Measurements from ENCODE around the gene SUSD5.

Gene SUSD5

DNA sequence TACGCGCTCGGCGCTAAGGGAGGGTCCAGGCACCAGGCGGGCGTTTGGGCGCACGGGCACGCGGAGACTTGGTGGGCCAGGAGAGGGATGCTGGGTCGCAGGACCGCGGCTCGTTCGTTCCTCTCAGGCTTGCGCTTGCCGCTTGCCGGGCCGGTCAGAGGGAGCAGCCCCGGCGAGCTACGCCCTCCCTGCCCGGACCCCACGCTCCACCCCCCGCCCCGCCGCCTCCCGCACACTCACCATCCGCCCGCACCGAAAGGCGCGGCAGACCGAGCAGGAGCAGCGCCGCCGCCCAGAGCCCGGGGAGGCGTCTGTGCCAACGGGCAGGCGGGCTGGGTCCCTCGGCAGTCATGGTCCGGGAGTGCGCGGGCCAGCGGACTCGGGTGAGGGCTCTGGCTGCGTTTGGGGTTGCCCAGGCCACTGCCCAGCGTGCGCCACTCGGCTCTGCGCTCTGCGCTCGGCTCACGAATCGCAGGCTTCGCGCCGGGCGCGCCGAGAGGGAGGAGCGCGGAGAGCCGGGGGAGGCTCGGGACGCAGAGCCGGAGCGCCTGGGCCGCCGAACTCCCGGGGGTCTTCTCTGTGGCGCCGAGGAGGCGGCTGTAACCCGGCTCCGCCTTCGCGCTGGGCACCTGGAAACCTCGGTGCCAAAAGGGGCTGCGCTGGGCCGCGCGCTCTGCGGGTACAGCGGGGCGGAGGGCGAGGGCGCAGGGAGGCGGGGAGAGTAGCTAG is at the start of gene SUSD5:
Gene SUSD5, minus strand, starts transcription at position 365 of the 729 bp plus-strand sequence. Its CDS starts 13 bp downstream, at position 352.
- TF ChIP-seq GATA2 (IDR thresholded peaks at IDR 0.05; ENCODE audit: low read depth, low read length) (no peak), GATA3 (IDR thresholded peaks at IDR 0.05; ENCODE audit: low read depth, low read length) (no peak)

DNA sequence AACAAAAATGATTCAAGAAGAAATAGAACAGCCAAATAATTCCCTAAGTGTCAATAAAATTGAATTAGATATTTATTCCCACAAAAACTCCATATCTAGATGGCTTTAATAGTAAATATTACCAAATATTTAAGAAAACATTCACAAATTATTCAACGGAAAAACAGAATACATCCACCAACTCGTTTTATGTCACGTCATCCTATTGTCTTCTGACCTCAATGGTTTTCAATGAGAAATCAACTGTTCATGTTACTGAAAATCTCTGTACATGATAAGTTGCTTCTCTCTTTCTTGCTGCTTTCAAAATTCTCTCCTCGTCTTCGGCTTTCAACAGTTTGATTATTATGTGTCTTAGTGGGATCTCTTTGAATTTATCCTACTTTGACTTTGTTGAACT is 41.5 kb upstream of the SUSD5 start:
- no peak for TF ChIP-seq GATA2 (IDR thresholded peaks at IDR 0.05; ENCODE audit: low read depth, low read length)
- TF ChIP-seq GATA3 (IDR thresholded peaks at IDR 0.05; ENCODE audit: low read depth, low read length), result no peak

- no peak for TF ChIP-seq GATA3 (IDR thresholded peaks at IDR 0.05; ENCODE audit: low read depth, low read length)
- TF ChIP-seq GATA2 (IDR thresholded peaks at IDR 0.05; ENCODE audit: low read depth, low read length), result no peak
Measured at GRCh38 chr3:33256249-33256648, 37.6 kb upstream of the SUSD5 start.

- TF ChIP-seq GATA2 (IDR thresholded peaks at IDR 0.05; ENCODE audit: low read depth, low read length) (no peak), GATA3 (IDR thresholded peaks at IDR 0.05; ENCODE audit: low read depth, low read length) (no peak)
Measured at GRCh38 chr3:33250712-33251111, 32.1 kb upstream of the SUSD5 start.

- TF ChIP-seq GATA3 (IDR thresholded peaks at IDR 0.05; ENCODE audit: low read depth, low read length) (no peak), GATA2 (IDR thresholded peaks at IDR 0.05; ENCODE audit: low read depth, low read length) (no peak)
Measured at GRCh38 chr3:33246786-33247185, 28.2 kb upstream of the SUSD5 start.

DNA sequence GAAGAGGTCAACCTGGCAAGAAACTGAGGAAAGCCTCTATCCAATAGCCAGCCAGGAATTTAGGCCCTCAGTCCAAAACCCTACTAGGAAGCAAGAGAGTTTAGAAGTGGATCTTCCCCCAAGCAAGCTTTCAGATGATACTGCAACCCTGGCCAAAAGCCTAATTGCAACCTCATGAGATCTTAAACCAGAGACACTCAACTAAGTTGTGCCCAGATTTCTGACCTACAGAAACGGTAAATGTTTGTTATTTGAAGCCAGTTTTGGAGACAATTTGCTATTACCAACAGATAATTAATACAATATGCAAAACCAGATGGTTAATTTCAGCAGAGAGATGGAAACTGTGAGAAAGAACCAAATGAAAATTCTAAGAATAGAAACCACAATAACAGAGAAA is 21.7 kb upstream of the SUSD5 start:
- TF ChIP-seq GATA3 (IDR thresholded peaks at IDR 0.05; ENCODE audit: low read depth, low read length), result no peak
- TF ChIP-seq GATA2 (IDR thresholded peaks at IDR 0.05; ENCODE audit: low read depth, low read length), result no peak

DNA sequence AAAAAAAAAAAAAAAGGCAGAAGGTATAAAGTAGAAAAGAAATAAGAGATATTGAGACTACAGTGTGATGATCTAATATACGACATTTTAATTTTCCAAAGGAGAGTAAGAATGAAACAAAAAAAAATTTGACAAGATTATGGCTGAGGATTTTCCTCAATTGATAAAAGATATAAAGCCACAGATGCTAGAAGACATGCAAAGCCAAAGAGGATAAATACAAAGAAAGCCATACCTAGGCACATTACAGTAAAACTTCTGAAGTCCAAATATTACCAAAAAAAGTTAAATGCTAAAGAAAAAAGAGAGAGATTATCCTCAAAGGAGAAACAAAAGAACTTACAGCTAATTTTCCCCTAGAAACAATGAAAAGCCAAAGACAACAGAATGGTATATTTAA is 20.3 kb upstream of the SUSD5 start:
- TF ChIP-seq GATA2 (IDR thresholded peaks at IDR 0.05; ENCODE audit: low read depth, low read length) (no peak), GATA3 (IDR thresholded peaks at IDR 0.05; ENCODE audit: low read depth, low read length) (no peak)

DNA sequence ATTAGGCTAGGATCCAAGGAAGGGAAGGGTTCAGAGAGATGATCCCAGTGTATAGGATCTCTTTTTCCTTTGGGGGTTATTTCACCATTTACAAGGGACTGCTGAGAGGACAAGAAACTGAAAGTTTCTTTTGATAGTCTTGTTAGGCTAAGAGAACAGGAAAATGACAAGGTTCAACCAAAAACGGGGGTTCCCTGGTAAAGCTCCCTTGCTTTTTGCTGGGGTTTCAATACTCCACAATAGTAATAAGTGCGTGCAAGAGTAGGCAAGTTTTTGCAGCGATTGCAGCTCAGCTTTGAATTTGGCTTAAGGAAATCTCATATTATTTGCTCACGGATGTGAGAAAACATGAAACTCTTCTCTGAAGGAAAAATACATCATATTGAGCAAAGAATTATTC is 18.8 kb upstream of the SUSD5 start:
- TF ChIP-seq GATA2 (IDR thresholded peaks at IDR 0.05; ENCODE audit: low read depth, low read length) (no peak), GATA3 (IDR thresholded peaks at IDR 0.05; ENCODE audit: low read depth, low read length) (no peak)

DNA sequence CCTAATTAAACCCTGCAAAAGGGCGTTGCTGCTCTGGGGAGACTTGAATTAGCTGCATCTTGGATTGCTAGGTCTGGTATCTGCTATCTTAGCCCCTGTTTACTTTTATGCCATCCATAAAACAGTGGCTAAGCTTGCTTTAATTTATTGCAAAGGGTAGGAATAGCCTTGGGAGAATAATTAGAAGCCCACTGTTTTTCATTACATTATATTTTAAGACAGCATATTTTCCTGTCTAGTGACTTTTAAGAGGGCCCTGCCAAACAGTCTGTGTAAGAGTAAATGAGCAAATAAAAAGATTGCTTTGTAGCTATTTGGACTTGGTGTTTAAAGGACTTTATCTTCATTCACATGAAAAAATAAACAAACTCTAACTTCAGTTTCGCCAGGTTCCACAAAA is 17.4 kb upstream of the SUSD5 start:
- TF ChIP-seq GATA2 (IDR thresholded peaks at IDR 0.05; ENCODE audit: low read depth, low read length) (no peak), GATA3 (IDR thresholded peaks at IDR 0.05; ENCODE audit: low read depth, low read length) (no peak)

GRCh38 chr3:33233884-33234283 is 15.3 kb upstream of the SUSD5 start:
- TF ChIP-seq GATA2 (IDR thresholded peaks at IDR 0.05; ENCODE audit: low read depth, low read length) (no peak), GATA3 (IDR thresholded peaks at IDR 0.05; ENCODE audit: low read depth, low read length) (no peak)

DNA sequence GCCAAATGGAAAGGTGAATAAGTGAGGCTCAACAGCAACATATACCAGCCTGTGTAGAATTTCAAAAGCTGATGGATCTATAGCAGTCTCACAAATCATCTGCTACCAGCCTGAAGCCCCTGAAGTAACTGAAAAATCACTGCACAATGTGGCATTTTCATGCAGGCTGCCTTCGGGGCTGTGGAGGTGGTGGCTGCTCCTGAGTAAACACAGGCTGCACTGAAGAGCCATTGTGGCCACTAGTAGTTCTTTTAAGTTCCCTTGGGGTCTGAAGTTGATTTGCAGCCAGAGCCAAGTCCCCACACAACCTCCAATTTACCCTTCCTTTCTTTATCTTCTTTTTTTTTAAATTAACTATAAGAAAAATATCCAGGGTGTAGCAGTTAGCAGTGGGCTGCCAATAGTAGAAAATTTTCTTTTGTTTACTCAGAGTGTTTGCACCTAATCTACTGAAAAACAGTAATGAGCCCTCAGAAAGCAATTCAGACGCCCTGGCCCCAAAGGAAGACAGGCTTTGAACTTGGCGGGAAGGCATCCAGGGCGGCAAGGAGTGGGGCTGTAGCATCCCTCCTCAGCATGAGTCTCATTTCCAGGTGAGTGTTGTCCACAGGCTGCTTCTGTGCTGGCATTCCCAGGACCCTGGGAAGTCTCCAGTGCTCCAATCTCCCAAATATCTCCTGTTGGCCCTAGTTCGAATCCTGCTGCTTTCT is 13.3 kb upstream of the SUSD5 start:
- no peak for TF ChIP-seq GATA3 (IDR thresholded peaks at IDR 0.05; ENCODE audit: low read depth, low read length)
- TF ChIP-seq GATA2 (IDR thresholded peaks at IDR 0.05; ENCODE audit: low read depth, low read length), result no peak

GRCh38 chr3:33229947-33230346 is 11.3 kb upstream of the SUSD5 start:
- TF ChIP-seq GATA2 (IDR thresholded peaks at IDR 0.05; ENCODE audit: low read depth, low read length) (no peak), GATA3 (IDR thresholded peaks at IDR 0.05; ENCODE audit: low read depth, low read length) (no peak)

DNA sequence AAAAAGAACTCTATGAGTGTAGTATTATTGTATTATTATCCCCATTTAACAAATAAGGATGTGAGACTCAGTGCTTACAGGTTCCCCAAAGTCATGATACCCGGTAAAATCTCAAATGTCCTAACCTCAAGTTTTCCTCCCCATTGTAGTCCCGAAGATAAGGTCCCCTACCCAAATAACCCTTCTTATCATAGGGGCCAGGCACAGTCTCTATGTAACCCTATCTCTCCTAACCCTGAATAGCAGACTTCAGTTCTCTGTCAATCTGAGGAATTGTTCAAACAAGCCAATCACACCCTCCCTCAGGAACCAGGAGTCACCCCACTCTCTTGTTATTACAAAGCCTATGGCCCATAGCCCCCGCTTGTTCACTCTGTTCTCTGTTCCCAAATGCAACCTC is 10.5 kb upstream of the SUSD5 start:
- TF ChIP-seq GATA2 (IDR thresholded peaks at IDR 0.05; ENCODE audit: low read depth, low read length) (no peak), GATA3 (IDR thresholded peaks at IDR 0.05; ENCODE audit: low read depth, low read length) (no peak)

- TF ChIP-seq GATA3 (IDR thresholded peaks at IDR 0.05; ENCODE audit: low read depth, low read length) (no peak), GATA2 (IDR thresholded peaks at IDR 0.05; ENCODE audit: low read depth, low read length) (no peak)
Measured at GRCh38 chr3:33221241-33221640, 2.6 kb upstream of the SUSD5 start.

- TF ChIP-seq GATA2 (IDR thresholded peaks at IDR 0.05; ENCODE audit: low read depth, low read length) (no peak), GATA3 (IDR thresholded peaks at IDR 0.05; ENCODE audit: low read depth, low read length) (no peak)
Measured at GRCh38 chr3:33219175-33219487, 521 bp upstream of the SUSD5 start.
